ENCODE results near the gene VIPAS39.

The VIPAS39 gene

GRCh38 chr14:77457522-77458248 is at the start of gene VIPAS39, which contains the start of gene AHSA1:
TSS of gene VIPAS39 (minus strand) at chr14:77457601. CDS start at chr14:77454102, 3,499 bp downstream.
TSS of gene AHSA1 (plus strand) at chr14:77458093. CDS start at chr14:77458190, 97 bp downstream.
- peak; percentile 100 for DNase-seq (ENCODE audit: low read depth)

- no peak for DNase-seq (ENCODE audit: low read depth)
Measured at GRCh38 chr14:77505031-77505430, 47.6 kb upstream of the VIPAS39 start.

GRCh38 chr14:77503138-77503537 is 45.7 kb upstream of the VIPAS39 start:
- no peak for DNase-seq (ENCODE audit: low read depth)

- DNase-seq (ENCODE audit: low read depth): no peak
Measured at GRCh38 chr14:77502109-77502782, 44.8 kb upstream of the VIPAS39 start.

- DNase-seq (ENCODE audit: low read depth): no peak
Measured at GRCh38 chr14:77498984-77499527, 41.7 kb upstream of the VIPAS39 start.

GRCh38 chr14:77498120-77498979 is 40.9 kb upstream of the VIPAS39 start, which contains the start of gene ISM2:
TSS of gene ISM2 (minus strand) at chr14:77498816. CDS start at chr14:77498793, 23 bp downstream.
- DNase-seq (ENCODE audit: low read depth): peak; percentile 32

GRCh38 chr14:77495334-77495733 is 37.9 kb upstream of the VIPAS39 start:
- no peak for DNase-seq (ENCODE audit: low read depth)

GRCh38 chr14:77491056-77491455 is 33.7 kb upstream of the VIPAS39 start:
- no peak for DNase-seq (ENCODE audit: low read depth)

GRCh38 chr14:77490347-77490986 is 33.1 kb upstream of the VIPAS39 start:
- DNase-seq (ENCODE audit: low read depth): no peak

- no peak for DNase-seq (ENCODE audit: low read depth)
Measured at GRCh38 chr14:77489041-77489440, 31.6 kb upstream of the VIPAS39 start.

- DNase-seq (ENCODE audit: low read depth): no peak
Measured at GRCh38 chr14:77488558-77488957, 31.2 kb upstream of the VIPAS39 start.

- peak; percentile 72 for DNase-seq (ENCODE audit: low read depth)
Measured at GRCh38 chr14:77485901-77486678, 28.7 kb upstream of the VIPAS39 start.

GRCh38 chr14:77485256-77485655 is 27.9 kb upstream of the VIPAS39 start:
- no peak for DNase-seq (ENCODE audit: low read depth)

GRCh38 chr14:77482422-77482821 is 25.0 kb upstream of the VIPAS39 start:
- no peak for DNase-seq (ENCODE audit: low read depth)

- DNase-seq (ENCODE audit: low read depth): no peak
Measured at GRCh38 chr14:77478796-77479195, 21.4 kb upstream of the VIPAS39 start.

GRCh38 chr14:77478029-77478428 is 20.6 kb upstream of the VIPAS39 start:
- no peak for DNase-seq (ENCODE audit: low read depth)

GRCh38 chr14:77475432-77476115 is 18.2 kb upstream of the VIPAS39 start:
- DNase-seq (ENCODE audit: low read depth): no peak

- no peak for DNase-seq (ENCODE audit: low read depth)
Measured at GRCh38 chr14:77474479-77475177, 17.2 kb upstream of the VIPAS39 start.

GRCh38 chr14:77473921-77474320 is 16.5 kb upstream of the VIPAS39 start:
- DNase-seq (ENCODE audit: low read depth): no peak

Measured in amniotic epithelial cell (primary cell).